COLO668 (cell line): ENCODE measurements around the gene SMC1B.
"Not testable (repeated sequence)": the region's sequence is repeated elsewhere in the genome, so short reads cannot be mapped to it uniquely, and the experiment has no call there.

ENCODE experiments used
- DNase-seq: peaks from one replicate; lab custom pipeline; 2025; ENCODE audit not compliant: unreplicated experiment; lab: John Stamatoyannopoulos, UW

SMC1B gene

DNA sequence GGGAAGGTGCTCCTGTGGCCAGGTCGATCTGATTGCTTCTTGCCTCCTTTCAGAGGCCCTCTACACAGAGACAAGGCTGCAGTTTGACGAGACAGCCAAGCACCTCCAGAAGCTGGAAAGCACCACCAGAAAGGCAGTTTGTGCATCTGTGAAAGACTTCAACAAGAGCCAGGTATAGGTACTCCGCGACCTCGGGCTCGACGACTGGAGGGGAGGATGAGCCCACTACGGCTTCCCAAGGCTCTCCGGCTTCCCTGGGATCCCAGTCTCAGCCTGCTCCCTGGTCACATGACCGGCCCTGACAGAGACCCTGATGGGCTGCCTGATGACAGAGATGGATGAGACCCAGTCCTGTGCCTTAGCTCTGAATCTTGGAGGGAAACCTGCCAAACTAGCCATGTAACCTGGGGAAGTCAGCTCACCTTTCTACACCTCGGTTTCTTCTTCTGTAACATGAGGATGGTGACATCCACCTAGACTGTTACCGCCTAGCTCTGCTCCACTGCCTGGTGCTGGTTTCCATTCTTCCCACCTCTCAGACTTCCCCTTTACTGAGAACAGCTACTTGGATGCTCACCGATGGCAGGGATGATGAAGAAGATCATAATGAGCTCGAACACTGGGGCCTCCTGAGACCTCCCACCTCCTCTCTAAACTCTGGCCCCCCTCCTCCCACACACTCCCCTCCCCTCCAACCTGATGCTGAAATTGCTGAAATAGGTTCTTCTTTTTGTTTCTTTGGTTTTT, 9.0 kb upstream of the SMC1B start:
- no peak for DNase-seq

DNA sequence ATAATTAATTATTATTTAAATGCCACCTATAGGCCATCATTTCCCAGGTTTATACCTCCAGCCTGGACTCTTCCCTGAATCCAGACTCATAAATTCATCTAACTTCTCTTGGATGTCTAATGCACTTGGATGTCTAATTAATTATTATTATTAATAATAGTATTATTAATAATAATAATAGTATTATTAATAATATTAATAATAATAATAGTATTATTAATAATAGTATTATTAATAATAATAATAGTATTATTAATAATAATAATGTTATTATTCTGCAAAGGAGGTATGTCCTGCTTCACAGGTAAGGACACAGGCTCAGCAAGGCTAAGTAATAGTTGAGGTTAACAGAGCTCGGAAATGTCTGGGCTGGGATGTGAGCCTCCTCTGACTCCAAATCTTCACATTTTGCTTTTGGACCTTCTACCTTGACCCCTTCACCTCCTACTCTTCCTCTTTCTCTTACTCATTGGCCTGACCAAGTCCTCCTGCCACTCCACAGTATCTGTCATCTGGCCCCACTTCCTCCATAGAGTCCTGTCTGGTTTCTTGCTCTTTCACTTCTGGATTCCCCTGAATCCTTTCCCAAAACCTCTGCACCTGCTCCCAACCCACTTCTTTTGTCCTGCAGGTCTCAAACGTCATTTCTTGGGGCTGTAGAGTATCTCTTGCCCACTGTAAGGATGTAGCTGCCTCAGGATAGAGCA, 8.1 kb upstream of the SMC1B start:
- no peak for DNase-seq

DNA sequence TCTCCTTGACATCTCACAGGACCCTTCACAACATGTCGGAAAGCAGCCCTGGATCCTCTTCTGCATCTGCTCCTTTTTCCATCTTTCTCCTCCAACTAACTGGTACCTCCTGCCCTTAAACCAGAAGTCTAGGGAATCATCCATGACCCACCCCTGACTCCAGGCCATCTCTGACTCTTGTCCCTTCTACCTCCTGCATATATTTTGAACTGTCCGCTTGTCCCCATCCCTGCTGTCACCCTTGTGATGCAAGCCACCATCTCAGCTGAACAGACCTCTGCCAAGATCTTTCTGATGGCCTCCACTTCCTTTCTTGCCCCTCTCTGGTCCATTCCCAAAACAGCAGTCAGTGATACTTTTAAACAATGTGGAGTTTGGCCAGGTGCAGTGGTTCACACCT, 7.1 kb upstream of the SMC1B start:
- no peak for DNase-seq

- no peak for DNase-seq
Observed at GRCh38 chr22:45420011-45420410, 6.6 kb upstream of the SMC1B start.

GRCh38 chr22:45418770-45419138, 5.4 kb upstream of the SMC1B start:
- no peak for DNase-seq

GRCh38 chr22:45418056-45418769, 4.8 kb upstream of the SMC1B start:
- DNase-seq, result no peak

GRCh38 chr22:45413013-45413367, 409 bp downstream of the SMC1B start:
- DNase-seq, result no peak

GRCh38 chr22:45407793-45408192, 5.6 kb downstream of the SMC1B start:
- DNase-seq, result no peak

- no peak for DNase-seq
Observed at GRCh38 chr22:45402466-45402985, 10.9 kb downstream of the SMC1B start.

GRCh38 chr22:45399712-45400445, 13.5 kb downstream of the SMC1B start:
- DNase-seq, result no peak

- DNase-seq, result no peak
Observed at GRCh38 chr22:45398214-45398613, 15.2 kb downstream of the SMC1B start.

DNA sequence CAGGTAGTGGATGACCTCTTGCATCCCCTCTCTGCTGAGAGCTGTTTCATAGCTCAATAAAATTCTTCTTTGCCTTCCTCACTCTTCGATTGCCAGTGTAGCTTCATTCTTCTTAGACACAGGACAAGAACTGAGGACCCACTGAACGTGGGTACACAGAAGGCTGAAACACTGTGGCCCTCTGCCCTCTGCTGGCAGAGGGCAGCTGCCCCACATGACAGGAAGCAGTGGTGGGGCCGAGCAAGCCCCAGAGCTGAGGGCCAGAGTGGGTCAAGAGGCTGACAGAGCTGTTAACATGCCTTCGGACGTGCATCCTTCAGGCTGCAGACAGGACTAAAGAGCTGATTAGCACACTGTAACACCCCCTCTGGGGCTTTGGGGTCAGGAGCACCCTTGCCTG, 15.6 kb downstream of the SMC1B start:
- DNase-seq, result no peak

DNA sequence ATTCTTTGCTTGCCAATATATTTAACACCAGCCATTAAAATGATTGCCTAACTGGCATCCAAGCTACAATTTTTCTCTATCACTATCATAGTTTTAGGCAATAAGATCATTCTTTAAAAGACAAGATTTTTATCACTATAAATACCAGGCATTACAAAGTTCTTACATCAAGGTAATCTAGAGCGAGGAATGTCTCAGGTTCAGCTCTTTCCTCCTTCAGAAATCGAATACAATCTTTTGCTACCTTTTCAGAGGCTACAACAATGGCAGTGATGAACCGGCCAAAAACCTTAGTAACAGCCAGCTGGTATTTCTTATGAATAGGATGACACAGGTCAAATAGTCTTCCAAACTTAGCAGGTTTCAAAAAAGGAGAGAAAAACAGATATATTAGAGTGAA, 23.9 kb downstream of the SMC1B start:
- no peak for DNase-seq

GRCh38 chr22:45381348-45381747, 32.1 kb downstream of the SMC1B start:
- DNase-seq, result no peak

DNA sequence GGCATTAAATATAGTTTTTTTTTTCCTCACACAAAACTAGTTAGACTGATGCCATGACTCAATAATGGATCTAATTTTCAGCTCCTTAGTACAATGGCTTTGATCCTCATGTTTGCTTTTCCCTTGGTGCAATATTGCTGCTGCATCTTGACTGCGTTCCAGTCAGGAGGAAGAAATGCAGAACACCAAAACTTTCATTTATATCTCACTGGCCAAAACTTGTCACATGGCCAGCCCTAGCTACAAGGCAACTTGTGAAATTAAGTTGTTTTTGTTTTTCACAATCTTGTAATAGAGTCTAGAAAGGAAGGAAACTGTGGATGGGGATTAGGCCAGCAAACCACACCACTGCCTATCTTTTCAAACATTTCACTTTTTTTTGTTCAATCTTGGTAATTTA, 36.7 kb downstream of the SMC1B start:
- no peak for DNase-seq

DNA sequence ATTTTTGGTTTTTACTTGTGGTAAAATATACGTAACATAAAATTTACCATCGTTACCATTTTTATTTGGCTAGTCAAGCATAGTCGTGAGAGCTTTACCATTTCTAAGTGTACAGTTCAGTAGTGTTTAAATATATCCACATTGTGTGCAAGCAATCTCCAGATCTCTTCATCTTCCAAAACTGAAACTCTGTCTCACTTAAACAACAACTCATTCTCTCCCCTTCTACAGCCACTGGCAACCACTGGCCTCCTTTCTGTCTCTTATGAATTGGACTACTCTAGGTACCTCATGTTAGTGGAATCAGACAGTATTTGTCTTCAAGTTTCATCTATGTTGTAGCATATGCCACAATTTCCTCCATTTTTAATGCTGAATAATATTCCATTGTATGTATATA, 37.4 kb downstream of the SMC1B start:
- no peak for DNase-seq

DNA sequence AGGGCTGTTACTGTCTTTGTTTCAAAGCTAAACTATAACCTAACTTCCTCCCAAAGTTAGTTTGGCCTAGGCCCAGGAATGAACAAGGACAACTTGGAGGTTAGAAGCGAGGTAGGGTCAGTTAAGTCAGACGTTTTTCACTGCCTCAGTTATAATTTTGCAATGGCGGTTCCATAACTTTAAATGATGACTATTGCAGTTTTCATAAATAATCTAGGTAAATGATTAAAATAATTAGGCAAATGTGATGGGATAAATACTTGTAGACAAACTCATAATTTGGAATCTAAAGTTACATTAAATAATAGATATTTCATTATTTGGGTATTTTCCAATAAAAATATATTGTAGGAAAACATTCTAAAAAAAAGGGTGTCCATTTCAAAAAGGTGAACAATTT, 39.8 kb downstream of the SMC1B start:
- not testable (repeated sequence) for DNase-seq

DNA sequence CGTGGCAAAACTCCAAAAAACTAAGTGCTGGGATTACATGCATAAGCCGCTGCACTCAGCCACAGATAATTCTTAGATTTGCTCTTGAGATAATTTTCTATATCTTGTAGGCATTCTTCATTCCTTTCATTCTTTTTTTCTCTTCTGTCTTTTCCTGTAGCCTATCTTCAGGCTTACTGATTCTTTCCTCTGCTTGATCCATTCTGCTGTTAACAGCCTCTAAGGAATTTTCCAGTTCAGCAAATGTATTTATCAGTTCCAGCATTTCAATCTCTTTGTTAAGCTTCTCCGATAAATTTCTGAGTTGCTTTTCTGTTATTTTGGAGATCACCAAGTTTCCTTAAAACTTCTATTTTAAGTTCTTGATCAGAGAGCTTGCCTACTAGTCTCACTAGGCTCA, 46.7 kb downstream of the SMC1B start:
- no peak for DNase-seq

DNA sequence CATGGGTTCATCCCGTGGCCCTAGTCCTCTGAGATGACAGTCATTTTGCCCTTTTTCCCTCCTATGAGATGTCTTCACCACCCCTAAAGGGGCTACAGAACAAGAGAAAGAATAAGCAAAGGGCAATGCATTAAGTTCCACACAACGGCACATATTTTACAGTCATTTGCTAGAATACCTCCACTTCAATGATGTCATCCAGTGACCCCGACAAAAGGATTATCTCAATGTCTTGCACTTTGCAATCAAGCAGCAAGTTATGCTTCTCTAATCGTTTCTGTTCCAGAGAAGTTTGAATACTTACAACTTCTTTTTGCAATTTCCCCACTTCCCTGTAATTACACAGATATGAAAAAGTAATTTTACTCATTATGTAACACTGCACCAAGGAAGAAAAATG, 53.8 kb downstream of the SMC1B start:
- DNase-seq, result no peak

DNA sequence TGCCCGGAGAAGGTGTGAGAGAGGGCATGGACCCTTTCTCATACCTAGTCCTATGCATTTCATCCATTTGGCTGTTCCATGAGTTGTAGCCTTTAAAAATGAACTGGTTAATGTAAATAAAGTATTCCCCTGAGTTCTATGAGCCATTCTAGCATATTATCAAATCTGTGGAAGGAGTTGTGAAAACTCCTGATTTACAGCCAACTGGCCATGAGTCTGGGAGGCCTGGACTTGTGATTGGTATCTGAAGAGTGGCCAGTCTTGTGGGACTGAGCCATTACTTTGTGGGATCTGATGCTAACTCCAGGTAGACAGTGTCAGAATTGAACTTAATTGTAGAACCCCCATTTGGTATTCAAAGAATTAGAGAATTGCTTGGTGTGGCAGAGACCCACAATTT, 55.3 kb downstream of the SMC1B start:
- no peak for DNase-seq

- DNase-seq, result no peak
Observed at GRCh38 chr22:45357490-45357889, 55.9 kb downstream of the SMC1B start.
